Measurements from ENCODE around the gene FIBIN. TPM values are rescaled to one million over a fixed set of nuclear protein-coding genes. Genes with fewer than 3 reads are reported as not detected.

Gene FIBIN
- total and polyA plus RNA-seq, 9 donors, result 5.2 to 43.9 (median 18.7) TPM

DNA sequence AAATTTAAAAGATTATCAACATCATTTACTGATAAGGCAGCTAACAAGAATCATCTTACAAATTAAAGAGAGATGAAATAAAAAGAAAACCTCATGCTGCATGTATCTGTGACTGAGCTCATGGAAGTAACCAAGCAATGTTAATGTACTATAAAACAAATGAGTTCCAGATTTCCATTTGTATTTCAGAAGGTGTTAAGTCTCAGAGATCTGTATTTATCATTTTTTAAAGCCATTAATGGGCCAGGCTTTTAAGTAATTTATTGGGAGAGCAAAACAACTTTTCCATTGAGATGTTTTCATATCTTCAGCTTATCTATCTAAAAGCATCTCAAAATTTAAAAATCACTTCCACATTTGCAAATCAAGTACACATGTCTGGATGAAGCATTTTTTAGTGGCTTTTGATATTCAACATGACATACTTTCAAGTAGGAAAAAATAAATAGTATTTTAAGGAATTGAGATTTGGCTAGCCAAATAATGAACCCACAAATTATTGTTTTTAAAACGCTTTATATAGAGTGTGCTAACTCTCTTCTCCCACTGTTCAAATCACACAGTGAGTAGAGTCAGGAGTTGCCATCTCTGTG, 28.8 kb downstream of the FIBIN start:
- Histone ChIP-seq H3K36me3 (no peaks in the 10 kb centered on the region), H3K27ac (no peak overlapping the region), H3K9me3 (no peaks in the 10 kb centered on the region), H3K4me1 (ENCODE audit: insufficient read depth) (no peaks in the 10 kb centered on the region), H3K27me3 (no peaks in the 10 kb centered on the region), H3K4me3 (no peak overlapping the region)
- DNase-seq, result no peak
- TF ChIP-seq, protein P1, sequence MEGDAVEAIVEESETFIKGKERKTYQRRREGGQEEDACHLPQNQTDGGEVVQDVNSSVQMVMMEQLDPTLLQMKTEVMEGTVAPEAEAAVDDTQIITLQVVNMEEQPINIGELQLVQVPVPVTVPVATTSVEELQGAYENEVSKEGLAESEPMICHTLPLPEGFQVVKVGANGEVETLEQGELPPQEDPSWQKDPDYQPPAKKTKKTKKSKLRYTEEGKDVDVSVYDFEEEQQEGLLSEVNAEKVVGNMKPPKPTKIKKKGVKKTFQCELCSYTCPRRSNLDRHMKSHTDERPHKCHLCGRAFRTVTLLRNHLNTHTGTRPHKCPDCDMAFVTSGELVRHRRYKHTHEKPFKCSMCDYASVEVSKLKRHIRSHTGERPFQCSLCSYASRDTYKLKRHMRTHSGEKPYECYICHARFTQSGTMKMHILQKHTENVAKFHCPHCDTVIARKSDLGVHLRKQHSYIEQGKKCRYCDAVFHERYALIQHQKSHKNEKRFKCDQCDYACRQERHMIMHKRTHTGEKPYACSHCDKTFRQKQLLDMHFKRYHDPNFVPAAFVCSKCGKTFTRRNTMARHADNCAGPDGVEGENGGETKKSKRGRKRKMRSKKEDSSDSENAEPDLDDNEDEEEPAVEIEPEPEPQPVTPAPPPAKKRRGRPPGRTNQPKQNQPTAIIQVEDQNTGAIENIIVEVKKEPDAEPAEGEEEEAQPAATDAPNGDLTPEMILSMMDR (IDR thresholded peaks at IDR 0.05), result no peak
- no peak for TF ChIP-seq EP300 (IDR thresholded peaks at IDR 0.05)
- TF ChIP-seq POLR2A (IDR thresholded peaks at IDR 0.05), result no peak
- 34 to 38% (median 36%) methylated on average over 1 of the region's 1 CpG for WGBS, 3 donors
- intact Hi-C loops (cut with DNase I), result no loop called here

DNA sequence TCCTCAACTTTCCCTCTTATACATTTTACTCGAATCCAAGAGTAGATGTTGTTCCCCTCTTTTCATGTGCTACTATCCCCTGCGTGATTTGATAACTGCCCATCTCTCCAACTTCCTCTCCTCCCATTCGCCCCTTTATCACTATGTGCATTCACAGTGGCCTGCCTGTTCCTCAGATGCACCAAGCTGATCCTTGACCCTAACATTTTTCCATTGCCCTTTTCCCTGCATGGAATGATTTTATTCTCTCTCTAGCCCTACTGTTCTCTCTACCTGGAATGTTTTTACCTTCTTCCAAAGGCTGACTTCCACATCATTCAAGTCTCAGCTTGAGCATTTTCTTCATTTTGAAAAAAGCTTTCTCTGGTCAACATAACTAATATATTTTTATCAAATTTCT, 31.0 kb downstream of the FIBIN start:
- DNase-seq, result no peak
- Histone ChIP-seq H3K27ac (no peak overlapping the region), H3K36me3 (no peaks in the 10 kb centered on the region), H3K4me3 (no peak overlapping the region), H3K4me1 (ENCODE audit: insufficient read depth) (no peaks in the 10 kb centered on the region), H3K27me3 (no peaks in the 10 kb centered on the region), H3K9me3 (no peaks in the 10 kb centered on the region)
- intact Hi-C loops (cut with DNase I), result no loop called here
- 91 to 94% (median 92%) methylated on average over 3 of the region's 3 CpGs for WGBS, 3 donors
- TF ChIP-seq, protein P1 (IDR thresholded peaks at IDR 0.05), result no peak
- no peak for TF ChIP-seq POLR2A (IDR thresholded peaks at IDR 0.05)
- TF ChIP-seq EP300 (IDR thresholded peaks at IDR 0.05), result no peak

DNA sequence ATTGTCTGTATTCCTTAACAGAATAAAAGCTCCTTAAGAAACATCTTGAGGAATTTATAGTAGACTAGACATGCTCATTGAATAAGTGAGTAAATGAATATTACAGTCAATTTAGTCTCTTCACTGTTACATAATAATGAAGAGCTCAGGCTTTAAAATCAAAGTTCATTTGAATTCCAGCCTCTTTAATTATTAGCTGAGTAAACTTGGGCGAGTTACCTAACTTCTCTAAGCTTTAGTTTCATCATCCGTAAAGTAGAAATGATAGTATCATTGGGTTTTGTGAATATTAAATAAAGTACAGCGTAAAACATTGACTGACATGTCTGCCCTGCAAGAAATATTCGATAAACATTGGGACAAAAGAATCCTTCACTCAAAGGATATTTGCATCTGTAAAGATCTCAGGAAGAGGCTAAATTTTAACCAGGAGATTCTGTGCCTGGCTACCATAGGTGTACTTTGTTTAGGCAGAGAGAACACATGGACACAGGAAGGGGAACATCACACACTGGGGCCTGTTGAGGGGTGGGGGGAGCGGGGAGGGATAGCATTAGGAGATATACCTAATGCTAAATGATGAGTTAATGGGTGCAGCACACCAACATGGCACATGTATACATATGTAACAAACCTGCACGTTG, 31.5 kb downstream of the FIBIN start:
- no peaks in the 10 kb centered on the region for H3K9me3 ChIP-seq
- no peak for DNase-seq
- WGBS, 3 donors, result 89 to 90% (median 89%) methylated on average over 6 of the region's 6 CpGs
- no peak overlapping the region for H3K27ac ChIP-seq
- no peaks in the 10 kb centered on the region for H3K4me1 ChIP-seq (ENCODE audit: insufficient read depth)
- H3K27me3 ChIP-seq, result no peaks in the 10 kb centered on the region
- TF ChIP-seq POLR2A (IDR thresholded peaks at IDR 0.05) (no peak), EP300 (IDR thresholded peaks at IDR 0.05) (no peak)
- TF ChIP-seq, protein P1 (IDR thresholded peaks at IDR 0.05), result no peak
- no peaks in the 10 kb centered on the region for H3K36me3 ChIP-seq
- no peak overlapping the region for H3K4me3 ChIP-seq
- intact Hi-C loops (cut with DNase I), result no loop called here

DNA sequence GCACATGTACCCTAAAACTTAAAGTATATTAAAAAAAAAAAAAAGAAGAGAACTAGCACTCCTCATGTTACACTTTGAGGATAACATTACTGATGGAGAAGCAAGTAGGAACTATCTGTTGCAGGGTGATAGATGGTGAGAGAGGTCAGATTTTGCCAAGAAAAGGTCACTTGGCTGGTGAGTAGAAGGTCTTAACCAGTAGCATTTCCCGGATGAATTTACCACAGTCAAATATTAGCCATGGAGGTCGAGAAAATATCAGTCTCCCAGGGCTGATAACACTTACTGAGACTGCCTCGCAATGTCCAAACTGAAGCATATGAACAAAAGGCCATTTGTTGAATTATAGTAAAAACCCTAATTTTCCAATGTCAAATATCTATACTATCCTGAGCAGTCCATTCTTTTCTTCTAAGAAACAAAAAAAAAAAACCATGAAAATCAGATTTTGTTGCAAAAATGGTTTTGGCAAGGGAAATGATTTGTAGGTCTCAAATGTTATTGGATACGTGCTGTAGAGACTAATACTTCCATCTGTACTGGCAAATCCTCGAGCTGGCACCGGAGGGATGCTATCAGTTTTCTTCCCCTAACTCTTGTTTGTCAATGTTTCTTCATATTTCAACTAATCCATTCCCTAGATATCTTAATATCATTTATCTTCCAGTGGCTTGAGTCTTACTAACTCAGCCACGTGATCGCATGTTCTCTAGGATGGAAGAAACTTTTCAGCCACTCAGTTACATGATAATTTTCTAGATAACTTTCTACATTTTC, 32.2 kb downstream of the FIBIN start:
- WGBS, 3 donors, result 88 to 93% (median 92%) methylated on average over 8 of the region's 8 CpGs
- Histone ChIP-seq H3K36me3 (no peaks in the 10 kb centered on the region), H3K4me3 (no peak overlapping the region), H3K4me1 (ENCODE audit: insufficient read depth) (no peaks in the 10 kb centered on the region), H3K9me3 (no peaks in the 10 kb centered on the region), H3K27ac (no peak overlapping the region), H3K27me3 (no peaks in the 10 kb centered on the region)
- intact Hi-C loops (cut with DNase I), result no loop called here
- no peak for DNase-seq
- TF ChIP-seq EP300 (IDR thresholded peaks at IDR 0.05) (no peak), POLR2A (IDR thresholded peaks at IDR 0.05) (no peak)
- TF ChIP-seq, protein P1 (IDR thresholded peaks at IDR 0.05), result no peak

Data from ovary (tissue), 9 donors.